H9 (cell line): ENCODE measurements around the gene THEMIS. TPM values are rescaled to one million over a fixed set of nuclear protein-coding genes. Genes with fewer than 3 reads are reported as not detected.

Experiments
- DNase-seq: peaks from one replicate; pipeline ENCODE4 v3.0.0-alpha.2; 2017
- H2AFZ ChIP-seq: one replicate; pipeline ENCODE4 v1.6.1; 2013; ENCODE audit warnings: mild to moderate bottlenecking, low read length, control low read depth, moderate library complexity
- H2AK5ac ChIP-seq: 2 replicates; pipeline ENCODE4 v1.6.1; 2013; ENCODE audit warnings: low read length, control low read depth, mixed read lengths; ENCODE audit not compliant: insufficient read length
- H2BK120ac ChIP-seq: one replicate; pipeline ENCODE4 v1.6.1; 2013; ENCODE audit warnings: low read depth, mild to moderate bottlenecking, low read length, control low read depth, inconsistent platforms; ENCODE audit not compliant: poor library complexity, severe bottlenecking
- H2BK12ac ChIP-seq: 2 replicates; pipeline ENCODE4 v1.6.1; 2013; ENCODE audit warnings: low read length, control low read depth, mixed read lengths, low read depth; ENCODE audit not compliant: insufficient read length
- H2BK15ac ChIP-seq: 2 replicates; pipeline ENCODE4 v1.6.1; 2013; ENCODE audit warnings: low read depth, low read length, control low read depth
- H2BK20ac ChIP-seq: one replicate; pipeline ENCODE4 v1.6.1; 2013; ENCODE audit warnings: low read depth, mild to moderate bottlenecking, low read length, control low read depth, inconsistent platforms; ENCODE audit not compliant: poor library complexity, severe bottlenecking
- H2BK5ac ChIP-seq: 2 replicates; pipeline ENCODE4 v1.6.1; 2013; ENCODE audit warnings: low read length, control low read depth, mixed read lengths; ENCODE audit not compliant: insufficient read length
- H3K14ac ChIP-seq: 2 replicates; pipeline ENCODE4 v1.6.1; 2013; ENCODE audit warnings: low read length, control low read depth; ENCODE audit not compliant: insufficient read depth
- H3K18ac ChIP-seq: 2 replicates; pipeline ENCODE4 v1.6.1; 2013; ENCODE audit warnings: low read depth, mild to moderate bottlenecking, mixed read lengths, low read length, control low read depth; ENCODE audit not compliant: insufficient read length
- H3K23ac ChIP-seq: 2 replicates; pipeline ENCODE4 v1.6.1; 2013; ENCODE audit warnings: low read length, control low read depth, mixed read lengths, low read depth; ENCODE audit not compliant: insufficient read length
- H3K23me2 ChIP-seq: 2 replicates; pipeline ENCODE4 v1.6.1; 2013; ENCODE audit warnings: low read depth, mild to moderate bottlenecking, mixed read lengths, low read length, control low read depth; ENCODE audit not compliant: insufficient read length, poor library complexity, severe bottlenecking
- H3K27ac ChIP-seq: 2 replicates; pipeline ENCODE4 v1.5.1; 2013; ENCODE audit warnings: low read length, control low read depth, mixed read lengths, low read depth; ENCODE audit not compliant: insufficient read length
- H3K27me3 ChIP-seq: 2 replicates; pipeline ENCODE4 v1.6.1; 2013; ENCODE audit warnings: low read length, control low read depth, inconsistent platforms; ENCODE audit not compliant: insufficient read depth
- H3K4ac ChIP-seq: 2 replicates; pipeline ENCODE4 v1.6.1; 2013; ENCODE audit warnings: low read depth, mild to moderate bottlenecking, control low read depth, inconsistent platforms, low read length, moderate library complexity
- H3K4me1 ChIP-seq: 2 replicates; pipeline ENCODE4 v1.6.1; 2013; ENCODE audit warnings: low read length, control low read depth, inconsistent platforms; ENCODE audit not compliant: insufficient read depth
- H3K4me2 ChIP-seq: 2 replicates; pipeline ENCODE4 v1.6.1; 2013; ENCODE audit warnings: low read length, control low read depth, mixed read lengths; ENCODE audit not compliant: insufficient read length, insufficient read depth
- H3K56ac ChIP-seq: 2 replicates; pipeline ENCODE4 v1.6.1; 2013; ENCODE audit warnings: low read depth, mild to moderate bottlenecking, mixed read lengths, low read length, control low read depth; ENCODE audit not compliant: insufficient read length
- H3K79me1 ChIP-seq: 2 replicates; pipeline ENCODE4 v1.6.1; 2013; ENCODE audit warnings: low read depth, mild to moderate bottlenecking, moderate library complexity, low read length, control low read depth, inconsistent platforms; ENCODE audit not compliant: insufficient read depth, poor library complexity, severe bottlenecking
- H3K79me2 ChIP-seq: 2 replicates; pipeline ENCODE4 v1.6.1; 2013; ENCODE audit warnings: low read length, control low read depth, inconsistent platforms; ENCODE audit not compliant: insufficient read depth
- H3K9ac ChIP-seq: 2 replicates; pipeline ENCODE4 v1.6.1; 2013; ENCODE audit warnings: low read length, control low read depth, mixed read lengths; ENCODE audit not compliant: insufficient read length; ENCODE audit errors: extremely low read depth
- H3K9me3 ChIP-seq: one replicate; pipeline ENCODE4 v1.6.1; 2013; ENCODE audit warnings: low read depth, low read length, inconsistent platforms; ENCODE audit not compliant: control insufficient read depth
- H3T11ph ChIP-seq: one replicate; pipeline ENCODE4 v1.6.1; 2013; ENCODE audit warnings: mild to moderate bottlenecking, low read length, control low read depth, inconsistent platforms
- H4K20me1 ChIP-seq: one replicate; pipeline ENCODE4 v1.6.1; 2013; ENCODE audit not compliant: control insufficient read depth, insufficient read length, insufficient read depth
- H4K5ac ChIP-seq: 2 replicates; pipeline ENCODE4 v1.6.1; 2013; ENCODE audit warnings: low read depth, mild to moderate bottlenecking, mixed read lengths, low read length, control low read depth; ENCODE audit not compliant: insufficient read length
- H4K8ac ChIP-seq: replicated peaks from 2 replicates; pipeline ENCODE4 v1.6.1; 2013; ENCODE audit warnings: low read length, control low read depth, mixed read lengths, low read depth; ENCODE audit not compliant: insufficient read length
- H4K91ac ChIP-seq: 2 replicates; pipeline ENCODE4 v1.6.1; 2013; ENCODE audit warnings: low read depth, mild to moderate bottlenecking, moderate library complexity, mixed read lengths, low read length, control low read depth; ENCODE audit not compliant: insufficient read length
- H3K27ac Mint-ChIP-seq, 3 experiments: 2 replicates in 2 of 3; 3 replicates in 1 of 3; pipeline ENCODE4 v1.8.0; 2020 to 2021; ENCODE audit warnings: mixed read lengths in 3 of 3, mild to moderate bottlenecking in 1 of 3, moderate library complexity in 1 of 3
- H3K27me3 Mint-ChIP-seq: 2 replicates; pipeline ENCODE4 v1.8.0; 2021; ENCODE audit warnings: low read depth, mild to moderate bottlenecking, moderate library complexity, mixed read lengths
- H3K36me3 Mint-ChIP-seq, 3 experiments: 2 replicates in 2 of 3; 3 replicates in 1 of 3; pipeline ENCODE4 v1.8.0; 2020 to 2021; ENCODE audit warnings: low read depth in 3 of 3, mixed read lengths in 3 of 3; ENCODE audit not compliant: insufficient read depth in 1 of 3
- H3K4me1 Mint-ChIP-seq, 2 experiments: 2 replicates each; pipeline ENCODE4 v1.8.0; 2020; ENCODE audit warnings: mixed read lengths in 2 of 2
- H3K4me3 Mint-ChIP-seq, 2 experiments: 2 replicates in 1 of 2; 3 replicates in 1 of 2; pipeline ENCODE4 v1.8.0; 2020 to 2021; ENCODE audit warnings: mild to moderate bottlenecking in 2 of 2, mixed read lengths in 2 of 2, moderate library complexity in 1 of 2
- H3K9me3 Mint-ChIP-seq, 2 experiments: 2 replicates in 1 of 2; 3 replicates in 1 of 2; pipeline ENCODE4 v1.8.0; 2020; ENCODE audit warnings: mild to moderate bottlenecking in 2 of 2, mixed read lengths in 2 of 2, moderate library complexity in 1 of 2
- WGBS: extraction: QIAGEN DNeasy Blood & Tissue Kit; methylation state at CpG from one replicate; pipeline ENCODE4 v1.1.7; 2013; ENCODE audit warnings: missing lambda C conversion rate, low lambda C conversion rate, mixed read lengths; ENCODE audit not compliant: insufficient read length; ENCODE audit errors: extremely low coverage; 5-methylcytosine and 5-hydroxymethylcytosine counted together
- total RNA-seq: library from RNA; stranded (reverse); gene quantifications from 2 replicates; pipeline ENCODE4 v1.2.1, GENCODE V29; 2021
- TF ChIP-seq, protein P1 (sequence below): fragments of 200-600 bp; sonication (generic); conservative IDR thresholded peaks from 3 replicates; pipeline ENCODE4 v1.8.0; 2021; ENCODE audit warnings: antibody characterized with exemption, mild to moderate bottlenecking

Gene THEMIS
- total RNA-seq, 1 experiment from 2014 or later, result not detected

DNA sequence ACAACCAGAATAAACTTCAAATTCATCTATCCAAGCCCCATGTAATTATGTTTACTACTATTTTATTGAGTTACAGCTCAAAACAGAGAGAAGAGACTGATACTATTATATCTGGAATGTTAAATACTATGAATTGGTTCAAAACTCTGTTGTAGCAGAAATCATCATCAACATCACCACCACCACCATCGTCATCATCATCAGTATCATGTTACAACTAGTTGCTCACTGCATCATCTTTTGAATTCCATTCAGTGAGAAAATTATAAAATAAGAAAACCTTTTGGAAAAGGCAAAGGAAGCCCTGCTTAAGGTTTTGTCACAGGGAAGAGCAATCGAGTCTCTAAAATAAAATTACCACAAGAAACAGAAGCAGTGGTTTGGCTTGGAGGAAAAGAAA, 36.2 kb upstream of the THEMIS start:
- Histone ChIP-seq H4K20me1 (no peaks in the 10 kb centered on the region), H4K91ac (no peak overlapping the region), H4K8ac (no peak overlapping the region), H3T11ph (no peak overlapping the region), H3K4me2 (no peak overlapping the region), H2BK5ac (no peak overlapping the region), H3K23ac (no peak overlapping the region), H3K79me1 (no peaks in the 10 kb centered on the region), H3K79me2 (no peaks in the 10 kb centered on the region), H2AK5ac (no peak overlapping the region), H3K56ac (no peak overlapping the region), H3K9ac (no peak overlapping the region), H3K27ac (no peak overlapping the region), H3K14ac (no peak overlapping the region), H3K27me3 (no peaks in the 10 kb centered on the region), H3K4ac (no peak overlapping the region), H3K18ac (no peak overlapping the region), H4K5ac (no peak overlapping the region), H2BK15ac (no peak overlapping the region), H2BK120ac (no peak overlapping the region), H2BK12ac (no peak overlapping the region), H3K9me3 (peaks cover 8% of the 10 kb centered on the region), H3K23me2 (no peaks in the 10 kb centered on the region), H3K4me1 (no peaks in the 10 kb centered on the region), H2BK20ac (no peak overlapping the region), H2AFZ (no peak overlapping the region)
- Mint-ChIP-seq H3K9me3 (peaks cover 12 to 13% of the 10 kb centered on the region in 2 experiments), H3K4me3 (no peak overlapping the region), H3K27ac (no peak overlapping the region), H3K27me3 (no peaks in the 10 kb centered on the region), H3K36me3 (peaks cover 0 to 13% (median 10%) of the 10 kb centered on the region in 3 experiments; a peak in 4 of 7 replicates), H3K4me1 (0 out of 4 replicates have a peak, but pooled peaks cover 0 to 2% of the 10 kb centered on the region in 2 experiments)
- TF ChIP-seq, protein P1, sequence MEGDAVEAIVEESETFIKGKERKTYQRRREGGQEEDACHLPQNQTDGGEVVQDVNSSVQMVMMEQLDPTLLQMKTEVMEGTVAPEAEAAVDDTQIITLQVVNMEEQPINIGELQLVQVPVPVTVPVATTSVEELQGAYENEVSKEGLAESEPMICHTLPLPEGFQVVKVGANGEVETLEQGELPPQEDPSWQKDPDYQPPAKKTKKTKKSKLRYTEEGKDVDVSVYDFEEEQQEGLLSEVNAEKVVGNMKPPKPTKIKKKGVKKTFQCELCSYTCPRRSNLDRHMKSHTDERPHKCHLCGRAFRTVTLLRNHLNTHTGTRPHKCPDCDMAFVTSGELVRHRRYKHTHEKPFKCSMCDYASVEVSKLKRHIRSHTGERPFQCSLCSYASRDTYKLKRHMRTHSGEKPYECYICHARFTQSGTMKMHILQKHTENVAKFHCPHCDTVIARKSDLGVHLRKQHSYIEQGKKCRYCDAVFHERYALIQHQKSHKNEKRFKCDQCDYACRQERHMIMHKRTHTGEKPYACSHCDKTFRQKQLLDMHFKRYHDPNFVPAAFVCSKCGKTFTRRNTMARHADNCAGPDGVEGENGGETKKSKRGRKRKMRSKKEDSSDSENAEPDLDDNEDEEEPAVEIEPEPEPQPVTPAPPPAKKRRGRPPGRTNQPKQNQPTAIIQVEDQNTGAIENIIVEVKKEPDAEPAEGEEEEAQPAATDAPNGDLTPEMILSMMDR, result no peak
- WGBS, result no CpG with 5 or more reads among the region's 2 CpGs
- DNase-seq, result no peak
